Spinal cord (tissue), 10 donors: Measurements from ENCODE around the gene CLK2. TPM values are rescaled to one million over a fixed set of nuclear protein-coding genes. Genes with fewer than 3 reads are reported as not detected.

Experiments
- DNase-seq, 6 donors: peaks; one replicate each; pipeline versions ENCODE4 v3.0.0 to v3.0.0-alpha.2; 2013 to 2015; ENCODE audit warnings: low spot score in 6 of 6, low read depth in 4 of 6
- H3K27ac ChIP-seq: one replicate; pipeline ENCODE4 v1.5.1; 2013; ENCODE audit warnings: low read depth, low read length, control low read depth
- H3K27me3 ChIP-seq: one replicate; pipeline ENCODE4 v1.6.1; 2013; ENCODE audit warnings: low read length; ENCODE audit not compliant: control insufficient read depth, insufficient read depth
- H3K36me3 ChIP-seq: one replicate; pipeline ENCODE4 v1.6.1; 2013; ENCODE audit warnings: low read length; ENCODE audit not compliant: control insufficient read depth, insufficient read depth
- H3K4me1 ChIP-seq: one replicate; pipeline ENCODE4 v1.6.1; 2013; ENCODE audit warnings: low read length; ENCODE audit not compliant: control insufficient read depth, insufficient read depth
- H3K4me3 ChIP-seq: one replicate; pipeline ENCODE4 v1.5.1; 2013; ENCODE audit warnings: low read depth, low read length, control low read depth
- H3K9me3 ChIP-seq: one replicate; pipeline ENCODE4 v1.6.1; 2013; ENCODE audit warnings: low read length; ENCODE audit not compliant: control insufficient read depth, insufficient read depth
- WGBS: methylation state at CpG from one replicate; pipeline ENCODE4 v1.1.5; 2013; ENCODE audit warnings: missing lambda C conversion rate; ENCODE audit not compliant: insufficient coverage; 5-methylcytosine and 5-hydroxymethylcytosine counted together
- long read RNA-seq, 4 donors: transcript quantifications; one replicate each; lab custom pipeline, GENCODE V29; 2026
- polyA plus RNA-seq, 2 donors: library from polyadenylated mRNA; unstranded; fragments of 120-200 nt; gene quantifications; one replicate each; pipeline ENCODE4 v1.2.1, GENCODE V29; 2013; ENCODE audit not compliant: insufficient read length in 2 of 2
- total RNA-seq, 2 donors: library from RNA; depleted of rRNA in 1 of 2; stranded (reverse); fragments of 120-200 nt in 1 of 2; fragments of >200 nt in 1 of 2; gene quantifications; one replicate each; pipeline versions ENCODE4 v1.2.3 to v1.2.4, GENCODE V29; 2013 to 2014
- donor health status: healthy.

Gene CLK2
- 10 to 100 TPM; 25.2 to 42.6 TPM for total RNA-seq
- polyA plus RNA-seq, result 10 to 100 TPM; 49.2 to 61.1 TPM
- long read RNA-seq, donor 1, partial matches to known transcripts, result 0 of 6 reads
- long read RNA-seq, donor 1, other reads (novel, unspliced or antisense), result 0 of 6 reads
- long read RNA-seq, donor 2, partial matches to known transcripts, result 0 of 4 reads
- long read RNA-seq, donor 2, other reads (novel, unspliced or antisense), result 0 of 4 reads
- long read RNA-seq, donor 3, result 0 reads
- long read RNA-seq, donor 4, partial matches to known transcripts, result 13 of 19 reads
- long read RNA-seq, donor 4, other reads (novel, unspliced or antisense), result 0 of 19 reads

- Histone ChIP-seq H3K27ac (peak within 1 kb of the TSS; percentile 93), H3K9me3 (no peaks in the 10 kb centered on the region), H3K36me3 (peaks cover 23% of the 10 kb centered on the region), H3K4me1 (peaks cover 22% of the 10 kb centered on the region), H3K4me3 (peak within 1 kb of the TSS; percentile 77), H3K27me3 (no peaks in the 10 kb centered on the region)
- 0% methylated on average over 41 of the region's 61 CpGs for WGBS
- peak in 5 of 6 donors; percentile 87 to 98 (median 92) for DNase-seq
Observed at GRCh38 chr1:155273343-155274245, at the start of gene CLK2. Gene CLK2 (minus strand): TSS chr1:155273504. CDS start chr1:155270977, 2,527 bp downstream.

- peak overlapping the region; percentile 91 for H3K27ac ChIP-seq
- H3K36me3 ChIP-seq, result peaks cover 52% of the 10 kb centered on the region
- WGBS, result under 1% methylated on average over 28 of the region's 28 CpGs
- peak in 2 of 6 donors; percentile 62 for DNase-seq
- no peaks in the 10 kb centered on the region for H3K27me3 ChIP-seq
- peak overlapping the region; percentile 81 for H3K4me3 ChIP-seq
- peaks cover 55% of the 10 kb centered on the region for H3K4me1 ChIP-seq
- no peaks in the 10 kb centered on the region for H3K9me3 ChIP-seq
Observed at GRCh38 chr1:155322571-155322952, 49.3 kb upstream of the CLK2 start.

- WGBS, result 32% methylated on average over 14 of the region's 27 CpGs
- Histone ChIP-seq H3K4me3 (peak overlapping the region; percentile 81), H3K27me3 (no peaks in the 10 kb centered on the region), H3K27ac (peak overlapping the region; percentile 91), H3K4me1 (peaks cover 55% of the 10 kb centered on the region), H3K9me3 (no peaks in the 10 kb centered on the region), H3K36me3 (peaks cover 51% of the 10 kb centered on the region)
- DNase-seq, result peak in 1 of 6 donors; percentile 44
Observed at GRCh38 chr1:155321639-155322503, 48.6 kb upstream of the CLK2 start.

GRCh38 chr1:155320661-155321617 lies 47.6 kb upstream of the CLK2 start, which contains the start of gene RUSC1:
Gene RUSC1 (plus strand): TSS chr1:155320894. CDS start chr1:155321774, 880 bp downstream.
- H3K4me1 ChIP-seq, result peaks cover 54% of the 10 kb centered on the region
- peak within 1 kb of the TSS; percentile 91 for H3K27ac ChIP-seq

GRCh38 chr1:155320252-155320651 lies 46.9 kb upstream of the CLK2 start:
- peak overlapping the region; percentile 81 for H3K4me3 ChIP-seq
- H3K9me3 ChIP-seq, result no peaks in the 10 kb centered on the region
- H3K27ac ChIP-seq, result peak overlapping the region; percentile 91
- DNase-seq, result no peak
- H3K27me3 ChIP-seq, result no peaks in the 10 kb centered on the region
- peaks cover 48% of the 10 kb centered on the region for H3K4me1 ChIP-seq
- peaks cover 40% of the 10 kb centered on the region for H3K36me3 ChIP-seq
- WGBS, result 29% methylated on average over 7 of the region's 11 CpGs

More at GRCh38 chr1:155320661-155321617, 47.6 kb upstream of the CLK2 start, which contains the start of gene RUSC1:
- WGBS, result 6% methylated on average over 45 of the region's 51 CpGs
- Histone ChIP-seq H3K27me3 (no peaks in the 10 kb centered on the region), H3K9me3 (no peaks in the 10 kb centered on the region), H3K36me3 (peaks cover 46% of the 10 kb centered on the region), H3K4me3 (peak within 1 kb of the TSS; percentile 81)
- peak in 5 of 6 donors; percentile 70 to 97 (median 82) for DNase-seq

- Histone ChIP-seq H3K9me3 (no peaks in the 10 kb centered on the region), H3K27ac (peak overlapping the region; percentile 15), H3K36me3 (peaks cover 39% of the 10 kb centered on the region), H3K4me3 (no peak overlapping the region), H3K27me3 (no peaks in the 10 kb centered on the region), H3K4me1 (peaks cover 41% of the 10 kb centered on the region)
- DNase-seq, result no peak
- WGBS, result 74% methylated on average over 3 of the region's 5 CpGs
Observed at GRCh38 chr1:155319536-155319935, 46.2 kb upstream of the CLK2 start.

GRCh38 chr1:155318082-155318481 lies 44.8 kb upstream of the CLK2 start:
- H3K4me3 ChIP-seq, result no peak overlapping the region
- peaks cover 50% of the 10 kb centered on the region for H3K36me3 ChIP-seq
- H3K27me3 ChIP-seq, result no peaks in the 10 kb centered on the region
- H3K9me3 ChIP-seq, result no peaks in the 10 kb centered on the region
- WGBS, result 92% methylated on average over 9 of the region's 9 CpGs
- peaks cover 37% of the 10 kb centered on the region for H3K4me1 ChIP-seq
- DNase-seq, result no peak
- H3K27ac ChIP-seq, result no peak overlapping the region

- WGBS, result 93% methylated on average over 2 of the region's 3 CpGs
Observed at GRCh38 chr1:155316922-155317321, 43.6 kb upstream of the CLK2 start.

More at GRCh38 chr1:155316922-155317321, 43.6 kb upstream of the CLK2 start:
- DNase-seq, result no peak
- Histone ChIP-seq H3K9me3 (no peaks in the 10 kb centered on the region), H3K4me1 (peaks cover 29% of the 10 kb centered on the region), H3K27ac (no peak overlapping the region), H3K4me3 (no peak overlapping the region), H3K27me3 (no peaks in the 10 kb centered on the region), H3K36me3 (peaks cover 56% of the 10 kb centered on the region)
